Fibroblast of upper back skin (primary cell): Measurements from ENCODE around the gene C20orf173.

Experiments
- DNase-seq: peaks from one replicate; pipeline ENCODE4 v3.0.0-alpha.2; 2013

The C20orf173 gene

GRCh38 chr20:35506179-35506578 is 23.3 kb downstream of the C20orf173 start:
- no peak for DNase-seq

GRCh38 chr20:35504751-35505150 is 24.7 kb downstream of the C20orf173 start:
- DNase-seq: no peak

GRCh38 chr20:35503841-35504561 is 25.5 kb downstream of the C20orf173 start:
- DNase-seq: no peak

- DNase-seq: no peak
Measured at GRCh38 chr20:35503281-35503680, 26.2 kb downstream of the C20orf173 start.

- DNase-seq: no peak
Measured at GRCh38 chr20:35502352-35502751, 27.1 kb downstream of the C20orf173 start.

- no peak for DNase-seq
Measured at GRCh38 chr20:35499271-35499670, 30.2 kb downstream of the C20orf173 start.

GRCh38 chr20:35497780-35498189 is 31.7 kb downstream of the C20orf173 start:
- peak; percentile 65 for DNase-seq

GRCh38 chr20:35497320-35497719 is 32.1 kb downstream of the C20orf173 start:
- no peak for DNase-seq

GRCh38 chr20:35496481-35496880 is 33.0 kb downstream of the C20orf173 start:
- no peak for DNase-seq

GRCh38 chr20:35492352-35492751 is 37.1 kb downstream of the C20orf173 start:
- DNase-seq: no peak

- no peak for DNase-seq
Measured at GRCh38 chr20:35491823-35492222, 37.6 kb downstream of the C20orf173 start.

- DNase-seq: no peak
Measured at GRCh38 chr20:35490736-35491181, 38.7 kb downstream of the C20orf173 start.

- no peak for DNase-seq
Measured at GRCh38 chr20:35489717-35490116, 39.7 kb downstream of the C20orf173 start.

GRCh38 chr20:35487479-35487878 is 42.0 kb downstream of the C20orf173 start:
- DNase-seq: no peak

GRCh38 chr20:35479798-35480197 is 49.7 kb downstream of the C20orf173 start:
- DNase-seq: no peak

GRCh38 chr20:35478804-35479472 is 50.5 kb downstream of the C20orf173 start:
- no peak for DNase-seq
